Measurements from ENCODE around the gene DIPK1C. TPM values are rescaled to one million over a fixed set of nuclear protein-coding genes. Genes with fewer than 3 reads are reported as not detected.

The DIPK1C gene
- total and polyA plus RNA-seq, 9 of the 15 experiments (the other 6 are each of a cell fraction or from before 2014, with no cell fraction given), result 0.04 to 0.32 (median 0.15) TPM; not detected in 2

- CTCF ChIA-PET (ENCODE audit: low intra/inter-chr PET ratio), result no interaction called here
- ATAC-seq (no peak), DNase-seq (ENCODE audit: extremely low read depth in 1 of 4, low spot score in 3 of 4) (no peak), FAIRE-seq (no peak)
- POLR2A ChIA-PET, result interaction anchor here (0.6 to 0.7 kb wide), 2 partner anchors 138 to 1216 kb away, joined by 3 to 5 read pairs; no protein-coding TSS in a partner anchor
- BruUV-seq (replicated peaks), result no TSS peak
- Histone ChIP-seq H3K9me1 (ENCODE audit: control insufficient read depth, insufficient read depth, low read length) (no peaks in the 10 kb centered on the region), H3K4me3 (no peak overlapping the region), H2AFZ (ENCODE audit: low read depth, low read length) (no peak overlapping the region), H3K9ac (ENCODE audit: insufficient read depth in 1 of 2, low read depth in 2 of 2, low read length in 2 of 2) (no peak overlapping the region), H4K20me1 (replicated peaks; ENCODE audit: control insufficient read depth, insufficient read depth, low read length) (no peaks in the 10 kb centered on the region), H3K4me1 (replicated peaks in 1 of 2; ENCODE audit: control insufficient read depth in 2 of 2, insufficient read depth in 2 of 2, low read length in 2 of 2) (no peaks in the 10 kb centered on the region), H3K27me3 (ENCODE audit: control insufficient read depth in 2 of 2, insufficient read depth in 2 of 2, low read length in 2 of 2) (peaks cover 11 to 53% of the 10 kb centered on the region in 2 experiments), H3K9me3 (replicated peaks; ENCODE audit: control insufficient read depth, insufficient read depth, low read depth, low read length) (no peaks in the 10 kb centered on the region), H3K36me3 (ENCODE audit: control insufficient read depth, insufficient read depth, low read length) (no peaks in the 10 kb centered on the region), H3K79me2 (ENCODE audit: control insufficient read depth, insufficient read depth, low read length) (no peaks in the 10 kb centered on the region), H3K4me2 (ENCODE audit: insufficient read depth, low read length) (no peak overlapping the region), H3K27ac (ENCODE audit: extremely low read depth, low read depth, low read length) (no peak overlapping the region)
- 0% methylated on average over 4 of the region's 4 CpGs for WGBS (ENCODE audit: insufficient coverage, low coverage, missing lambda C conversion rate)
- intact Hi-C loops (cut with micrococcal nuclease) (no loop called here), in situ Hi-C loops (cut with MboI) (no loop called here)
- TF ChIP-seq ZNF518B (CRISPR knock-in tag; IDR thresholded peaks at IDR 0.05) (no peak), RCOR1 (IDR thresholded peaks at IDR 0.05; ENCODE audit: borderline replicate concordance in 1 of 2, low read depth in 2 of 2, low read length in 2 of 2) (no peak), ERF (CRISPR knock-in tag; IDR thresholded peaks at IDR 0.05) (no peak), ZNF354B (CRISPR knock-in tag; IDR thresholded peaks at IDR 0.05) (no peak), TCFL5 (CRISPR knock-in tag; conservative IDR thresholded peaks at IDR 0.05) (no peak), CEBPB (tag; IDR thresholded peaks at IDR 0.05) (no peak), ZNF695 (CRISPR knock-in tag; IDR thresholded peaks at IDR 0.05) (no peak), CHD1 (IDR thresholded peaks at IDR 0.05; ENCODE audit: low read length) (no peak), MLX (CRISPR knock-in tag; conservative IDR thresholded peaks at IDR 0.05) (no peak), KHSRP (IDR thresholded peaks at IDR 0.05) (no peak), FUS (optimal IDR thresholded peaks at IDR 0.05; ENCODE audit: low read depth, low read length) (no peak), NBN (IDR thresholded peaks at IDR 0.05; ENCODE audit: low read depth) (no peak), PHTF2 (CRISPR knock-in tag; IDR thresholded peaks at IDR 0.05) (no peak), CREB3L1 (IDR thresholded peaks at IDR 0.05; ENCODE audit: borderline replicate concordance, low read depth) (no peak), KLF13 (tag; IDR thresholded peaks at IDR 0.05; ENCODE audit: borderline replicate concordance, low read depth) (no peak), ZBTB1 (CRISPR knock-in tag; IDR thresholded peaks at IDR 0.05; ENCODE audit: borderline replicate concordance, low read depth) (no peak)
- TF ChIP-seq, protein P1, sequence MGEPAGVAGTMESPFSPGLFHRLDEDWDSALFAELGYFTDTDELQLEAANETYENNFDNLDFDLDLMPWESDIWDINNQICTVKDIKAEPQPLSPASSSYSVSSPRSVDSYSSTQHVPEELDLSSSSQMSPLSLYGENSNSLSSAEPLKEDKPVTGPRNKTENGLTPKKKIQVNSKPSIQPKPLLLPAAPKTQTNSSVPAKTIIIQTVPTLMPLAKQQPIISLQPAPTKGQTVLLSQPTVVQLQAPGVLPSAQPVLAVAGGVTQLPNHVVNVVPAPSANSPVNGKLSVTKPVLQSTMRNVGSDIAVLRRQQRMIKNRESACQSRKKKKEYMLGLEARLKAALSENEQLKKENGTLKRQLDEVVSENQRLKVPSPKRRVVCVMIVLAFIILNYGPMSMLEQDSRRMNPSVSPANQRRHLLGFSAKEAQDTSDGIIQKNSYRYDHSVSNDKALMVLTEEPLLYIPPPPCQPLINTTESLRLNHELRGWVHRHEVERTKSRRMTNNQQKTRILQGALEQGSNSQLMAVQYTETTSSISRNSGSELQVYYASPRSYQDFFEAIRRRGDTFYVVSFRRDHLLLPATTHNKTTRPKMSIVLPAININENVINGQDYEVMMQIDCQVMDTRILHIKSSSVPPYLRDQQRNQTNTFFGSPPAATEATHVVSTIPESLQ (CRISPR knock-in tag; IDR thresholded peaks at IDR 0.05), result no peak
Measured at GRCh38 chr18:74392323-74392722, 64.8 kb downstream of the DIPK1C start.
